HG03108 (cell line): Measurements from ENCODE around the gene DUSP1.
A peak's percentile ranks its signal among the peaks of the same experiment; 100 is the strongest.

Source experiments
- ATAC-seq: cut with Tn5 transposase; IDR thresholded peaks from one replicate; pipeline ENCODE4 v1.9.1; 2021; ENCODE audit warnings: moderate library complexity; ENCODE audit not compliant: unreplicated experiment

The DUSP1 gene

GRCh38 chr5:172782169-172783039 is 11.4 kb upstream of the DUSP1 start:
- ATAC-seq, result no peak

GRCh38 chr5:172779691-172780341 is 8.8 kb upstream of the DUSP1 start:
- ATAC-seq, result no peak

- no peak for ATAC-seq
Measured at GRCh38 chr5:172777881-172778814, 7.2 kb upstream of the DUSP1 start.

- ATAC-seq, result no peak
Measured at GRCh38 chr5:172776235-172776594, 5.2 kb upstream of the DUSP1 start.

- no peak for ATAC-seq
Measured at GRCh38 chr5:172775326-172776234, 4.6 kb upstream of the DUSP1 start.

GRCh38 chr5:172774561-172775315 is 3.7 kb upstream of the DUSP1 start:
- ATAC-seq, result no peak

GRCh38 chr5:172773481-172774469 is 2.8 kb upstream of the DUSP1 start:
- no peak for ATAC-seq

- peak; percentile 30 for ATAC-seq
Measured at GRCh38 chr5:172772112-172772906, 1.3 kb upstream of the DUSP1 start.

- no peak for ATAC-seq
Measured at GRCh38 chr5:172771439-172772111, 580 bp upstream of the DUSP1 start.

GRCh38 chr5:172770374-172770674 is 671 bp downstream of the DUSP1 start:
- ATAC-seq, result no peak

- no peak for ATAC-seq
Measured at GRCh38 chr5:172769616-172770373, 1.2 kb downstream of the DUSP1 start.

GRCh38 chr5:172769342-172769615 is 1.7 kb downstream of the DUSP1 start:
- no peak for ATAC-seq

- ATAC-seq, result no peak
Measured at GRCh38 chr5:172768573-172769341, 2.2 kb downstream of the DUSP1 start.

GRCh38 chr5:172768098-172768572 is 2.9 kb downstream of the DUSP1 start:
- no peak for ATAC-seq

GRCh38 chr5:172766287-172767108 is 4.5 kb downstream of the DUSP1 start:
- ATAC-seq, result no peak
